K562 (cell line): ENCODE results near the gene CHTOP. TPM values are rescaled to one million over a fixed set of nuclear protein-coding genes. Genes with fewer than 3 reads are reported as not detected.
A peak's percentile ranks its signal among the peaks of the same experiment; 100 is the strongest.

Experiments
- ARHGAP35 ChIP-seq: fragments of 450-650 bp; IDR thresholded peaks from 2 replicates; pipeline ENCODE4 v1.6.1; 2018; ENCODE audit not compliant: partially characterized antibody
- E2F3 ChIP-seq: fragments of 250-450 bp; sonication (Bioruptor Pico); IDR thresholded peaks from 2 replicates; pipeline ENCODE4 v1.4.0; 2020; ENCODE audit warnings: mild to moderate bottlenecking
- HMG20A ChIP-seq: fragments of 450-650 bp; formaldehyde crosslinking; conservative IDR thresholded peaks from 2 replicates; pipeline ENCODE4 v1.4.0; 2020; ENCODE audit warnings: mild to moderate bottlenecking, mixed read lengths
- MYBL2 ChIP-seq, 2 experiments: fragments of 450-650 bp in 1 of 2; sonication (generic) in 1 of 2; formaldehyde crosslinking in 1 of 2; IDR thresholded peaks; 2 replicates each; pipeline versions ENCODE4 v1.6.1 to v1.8.1; 2017 to 2022; ENCODE audit warnings: borderline replicate concordance in 1 of 2, inconsistent platforms in 1 of 2, low read depth in 1 of 2, mild to moderate bottlenecking in 1 of 2, missing genetic modification reagents in 1 of 2, moderate library complexity in 1 of 2
- NFE2L1 ChIP-seq: fragments of 450-650 bp; IDR thresholded peaks from 2 replicates; pipeline ENCODE4 v1.6.1; 2016; ENCODE audit warnings: missing genetic modification characterization, low read depth, mild to moderate bottlenecking, missing compliant biosample characterization, moderate library complexity, borderline replicate concordance
- PCBP2 ChIP-seq: fragments of 200-400 bp; formaldehyde crosslinking; IDR thresholded peaks from 2 replicates; pipeline ENCODE4 v1.6.1; 2018; ENCODE audit warnings: low read length, low read depth, mild to moderate bottlenecking, moderate library complexity; ENCODE audit not compliant: poor library complexity, severe bottlenecking
- PRDM10 ChIP-seq: fragments of 450-650 bp; IDR thresholded peaks from 2 replicates; pipeline ENCODE4 v1.6.1; 2018; ENCODE audit not compliant: partially characterized antibody
- SIN3B ChIP-seq: fragments of 450-650 bp; IDR thresholded peaks from 2 replicates; pipeline ENCODE4 v1.6.1; 2017; ENCODE audit warnings: low read depth, mild to moderate bottlenecking, moderate library complexity
- SRSF7 ChIP-seq: fragments of 200-400 bp; formaldehyde crosslinking; optimal IDR thresholded peaks from 2 replicates; pipeline ENCODE3; 2017; ENCODE audit warnings: mild to moderate bottlenecking, low read depth, low read length
- SRSF9 ChIP-seq: fragments of 200-400 bp; formaldehyde crosslinking; IDR thresholded peaks from 2 replicates; pipeline ENCODE4 v1.6.1; 2017; ENCODE audit warnings: low read depth, low read length, borderline replicate concordance
- TCFL5 ChIP-seq: fragments of 250-450 bp; sonication (Bioruptor Pico); conservative IDR thresholded peaks from 2 replicates; pipeline ENCODE4 v1.6.1; 2021; ENCODE audit warnings: mild to moderate bottlenecking, moderate library complexity, matching md5 sums
- THAP12 ChIP-seq: fragments of 250-450 bp; sonication (Bioruptor Pico); IDR thresholded peaks from 2 replicates; pipeline ENCODE4 v1.9.0; 2021; ENCODE audit warnings: mild to moderate bottlenecking, inconsistent platforms
- ZBTB17 ChIP-seq: fragments of 450-650 bp; formaldehyde crosslinking; IDR thresholded peaks from 2 replicates; pipeline ENCODE4 v1.4.0; 2020; ENCODE audit warnings: mild to moderate bottlenecking
- ZKSCAN3 ChIP-seq: fragments of 250-450 bp; sonication (Bioruptor Pico); IDR thresholded peaks from 2 replicates; pipeline ENCODE4 v1.4.0; 2020
- ZNF57 ChIP-seq: fragments of 450-650 bp; formaldehyde crosslinking; IDR thresholded peaks from 2 replicates; pipeline ENCODE4 v1.4.0; 2020; ENCODE audit warnings: mild to moderate bottlenecking, moderate library complexity
- polyA plus RNA-seq, 8 experiments: library from polyadenylated mRNA; depleted of rRNA in 4 of 8; stranded (reverse) in 5 of 8; unstranded in 3 of 8; fragments of >200 nt; fragmentation: Nextera tagmentation in 2 of 8; fragmentation: Illumina TruSeq in 1 of 8; extraction: Ambion mirVana in 2 of 8; extraction: Trizol in 1 of 8; gene quantifications; 2 replicates each; pipeline versions ENCODE4 v1.2.1 to v1.2.3, GENCODE V29; 2011 to 2014; ENCODE audit warnings: inconsistent platforms in 1 of 8, missing spikeins in 1 of 8
- total RNA-seq, 7 experiments: library from RNA; depleted of rRNA in 6 of 7; stranded (reverse); fragments of >200 nt in 6 of 7; fragmentation: Illumina TruSeq in 2 of 7; extraction: Trizol in 2 of 7; gene quantifications; 2 replicates each; pipeline versions ENCODE4 v1.2.1 to v1.2.3, GENCODE V29; 2011 to 2021; ENCODE audit warnings: low replicate concordance in 1 of 7
- TF ChIP-seq, protein P1 (sequence below), 3 experiments: fragments of 200-800 bp in 1 of 3; sonication (Bioruptor generic) in 1 of 3; sonication (generic) in 1 of 3; formaldehyde crosslinking in 1 of 3; IDR thresholded peaks; 2 replicates each; pipeline versions ENCODE4 v1.6.1 to v1.8.0; 2016 to 2022; ENCODE audit warnings: mild to moderate bottlenecking in 2 of 3, missing compliant biosample characterization in 2 of 3, missing genetic modification characterization in 2 of 3, missing genetic modification reagents in 1 of 3
- TF ChIP-seq, protein P2 (sequence below): fragments of 450-650 bp; IDR thresholded peaks from 2 replicates; pipeline ENCODE4 v1.6.1; 2016; ENCODE audit warnings: antibody characterized with exemption

Gene CHTOP
- total and polyA plus RNA-seq, 9 of the 15 experiments (the other 6 are each of a cell fraction or from before 2014, with no cell fraction given), result 10.2 to 91.8 (median 60.8) TPM

DNA sequence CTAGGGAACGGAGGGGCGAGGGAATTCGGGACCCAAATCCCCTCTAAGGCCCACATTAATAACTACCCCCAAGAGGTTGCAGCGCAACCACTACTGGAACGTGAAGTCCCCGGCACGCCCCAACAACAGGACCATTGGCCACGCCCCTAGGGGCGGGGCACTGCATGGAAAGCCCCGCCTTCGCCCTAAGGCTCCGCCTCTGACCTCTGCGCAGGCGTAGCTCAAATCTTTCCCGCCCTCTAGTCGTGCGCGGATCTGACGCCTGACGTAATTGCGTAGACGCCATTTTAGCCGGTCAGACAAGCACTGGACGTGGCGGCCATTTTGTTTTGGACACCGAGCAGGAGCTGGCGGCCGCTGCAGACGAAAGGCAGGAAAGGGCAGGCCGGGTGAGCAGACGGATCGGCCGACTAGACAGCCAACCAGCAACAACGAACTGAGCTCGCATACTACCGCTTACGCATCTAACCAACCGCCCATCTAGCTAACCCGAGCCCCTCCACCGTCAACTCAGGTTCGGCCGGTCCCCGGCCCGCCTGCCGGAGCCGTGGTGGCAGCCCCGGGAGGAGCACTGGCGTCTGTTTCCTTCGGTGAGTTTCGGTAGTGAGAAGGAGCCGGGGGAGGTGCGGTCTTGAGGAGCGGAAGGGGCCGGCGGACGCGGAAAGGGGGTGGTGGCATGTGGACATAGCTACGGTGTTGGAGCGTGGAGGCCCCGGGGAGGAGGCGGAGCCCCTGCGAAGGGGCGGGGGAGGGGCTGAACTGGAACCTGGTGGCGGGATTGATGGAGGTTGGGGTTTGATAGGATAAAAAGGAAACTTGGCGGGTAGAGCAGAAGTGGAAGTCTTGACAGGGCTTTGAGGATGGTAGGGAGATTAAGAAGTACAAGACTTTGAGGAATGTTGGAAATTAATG, at the start of gene CHTOP (continued):
- TF ChIP-seq PRDM10 (peak; percentile 36), SIN3B (peak; percentile 23; the same call in 1 of the 2 replicates), ARHGAP35 (no peak), PCBP2 (no peak), ZBTB17 (CRISPR knock-in tag) (no peak; the same call in 1 of the 2 replicates), THAP12 (peak; percentile 25; the same call in 1 of the 2 replicates), TCFL5 (CRISPR knock-in tag) (no peak), ZNF57 (CRISPR knock-in tag) (no peak), SRSF9 (no peak), SRSF7 (no peak), NFE2L1 (tag) (no peak), ZKSCAN3 (CRISPR knock-in tag) (no peak), MYBL2 (IDR thresholded peaks at IDR 0.05; ENCODE audit: low read depth) (no peak), MYBL2 (CRISPR knock-in tag; IDR thresholded peaks at IDR 0.05; ENCODE audit: borderline replicate concordance) (no peak), E2F3 (CRISPR knock-in tag) (no peak), HMG20A (CRISPR knock-in tag) (no peak)
- TF ChIP-seq, protein P1, sequence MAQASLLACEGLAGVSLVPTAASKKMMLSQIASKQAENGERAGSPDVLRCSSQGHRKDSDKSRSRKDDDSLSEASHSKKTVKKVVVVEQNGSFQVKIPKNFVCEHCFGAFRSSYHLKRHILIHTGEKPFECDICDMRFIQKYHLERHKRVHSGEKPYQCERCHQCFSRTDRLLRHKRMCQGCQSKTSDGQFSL (CRISPR knock-in tag; IDR thresholded peaks at IDR 0.05), result peak; percentile 67; the same call in 1 of the 2 replicates
- TF ChIP-seq, protein P1 (tag; IDR thresholded peaks at IDR 0.05), result no peak
- TF ChIP-seq, protein P2, sequence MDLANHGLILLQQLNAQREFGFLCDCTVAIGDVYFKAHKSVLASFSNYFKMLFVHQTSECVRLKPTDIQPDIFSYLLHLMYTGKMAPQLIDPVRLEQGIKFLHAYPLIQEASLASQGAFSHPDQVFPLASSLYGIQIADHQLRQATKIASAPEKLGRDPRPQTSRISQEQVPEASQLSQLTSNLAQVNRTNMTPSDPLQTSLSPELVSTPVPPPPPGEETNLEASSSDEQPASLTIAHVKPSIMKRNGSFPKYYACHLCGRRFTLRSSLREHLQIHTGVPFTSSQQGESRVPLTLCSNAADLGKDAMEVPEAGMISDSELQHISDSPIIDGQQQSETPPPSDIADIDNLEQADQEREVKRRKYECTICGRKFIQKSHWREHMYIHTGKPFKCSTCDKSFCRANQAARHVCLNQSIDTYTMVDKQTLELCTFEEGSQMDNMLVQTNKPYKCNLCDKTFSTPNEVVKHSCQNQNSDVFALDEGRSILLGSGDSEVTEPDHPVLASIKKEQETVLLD, result peak; percentile 98
